Neural cell (in vitro differentiated cells): Measurements from ENCODE around the gene RUNDC3A. TPM values are rescaled to one million over a fixed set of nuclear protein-coding genes. Genes with fewer than 3 reads are reported as not detected.

ENCODE experiments used
- H2AFZ ChIP-seq: fragments of 200-600, 300-800 bp; sonication (generic), shearing (Covaris generic); 2 replicates; pipeline ENCODE4 v1.6.0; 2014; ENCODE audit warnings: low read depth, mild to moderate bottlenecking, antibody characterized with exemption, low read length, moderate library complexity
- H3F3A ChIP-seq: fragments of 200-600 bp; shearing (Covaris generic); 2 replicates; pipeline ENCODE4 v1.6.1; 2016; ENCODE audit warnings: mild to moderate bottlenecking, moderate library complexity, mixed read lengths, antibody characterized with exemption, low read length; ENCODE audit not compliant: insufficient read depth, poor library complexity, severe bottlenecking
- H3K27ac ChIP-seq: fragments of 200-600, 300-800 bp; sonication (generic), shearing (Covaris generic); 2 replicates; pipeline ENCODE4 v1.5.1; 2014; ENCODE audit warnings: mild to moderate bottlenecking, low read length, moderate library complexity
- H3K27me3 ChIP-seq: fragments of 300-800, 200-600 bp; sonication (generic), shearing (Covaris generic); 2 replicates; pipeline ENCODE4 v1.6.0; 2014; ENCODE audit warnings: mild to moderate bottlenecking, low read depth, low read length, moderate library complexity; ENCODE audit not compliant: insufficient read depth
- H3K36me3 ChIP-seq: fragments of 300-800, 200-600 bp; sonication (generic), shearing (Covaris generic); 2 replicates; pipeline ENCODE4 v1.5.1; 2014; ENCODE audit warnings: mild to moderate bottlenecking, antibody characterized with exemption, low read length, moderate library complexity; ENCODE audit not compliant: insufficient read depth
- H3K4me2 ChIP-seq: fragments of 300-800, 200-600 bp; sonication (generic), shearing (Covaris generic); 2 replicates; pipeline ENCODE4 v1.6.0; 2014; ENCODE audit warnings: mild to moderate bottlenecking, low read length
- H3K4me3 ChIP-seq: fragments of 300-800, 200-600 bp; sonication (generic), shearing (Covaris generic); 2 replicates; pipeline ENCODE4 v1.5.1; 2014; ENCODE audit warnings: mild to moderate bottlenecking, low read length, moderate library complexity
- H3K79me2 ChIP-seq: fragments of 200-600 bp; shearing (Covaris generic); replicated peaks from 2 replicates; pipeline ENCODE4 v1.6.0; 2014; ENCODE audit warnings: mild to moderate bottlenecking, low read length, moderate library complexity; ENCODE audit not compliant: insufficient read depth
- H3K9ac ChIP-seq: fragments of 300-800, 200-600 bp; sonication (generic), shearing (Covaris generic); 2 replicates; pipeline ENCODE4 v1.6.1; 2016; ENCODE audit warnings: mild to moderate bottlenecking, low read length, mixed read lengths
- H3K9me2 ChIP-seq: fragments of 200-600 bp; shearing (Covaris generic); 2 replicates; pipeline ENCODE4 v1.6.1; 2016; ENCODE audit warnings: mild to moderate bottlenecking, low read length, mixed read lengths; ENCODE audit not compliant: insufficient read depth
- H3K9me3 ChIP-seq: fragments of 200-600, 300-800 bp; sonication (generic), shearing (Covaris generic); 2 replicates; pipeline ENCODE4 v1.6.1; 2016; ENCODE audit warnings: mild to moderate bottlenecking, mixed run types, low read length, moderate library complexity, mixed read lengths
- H4K20me1 ChIP-seq: fragments of 200-600 bp; shearing (Covaris generic); 2 replicates; pipeline ENCODE4 v1.6.1; 2016; ENCODE audit warnings: mild to moderate bottlenecking, mixed run types; ENCODE audit not compliant: insufficient read depth
- EP300 ChIP-seq: fragments of 450-650 bp; conservative IDR thresholded peaks from 2 replicates; pipeline ENCODE4 v1.6.1; 2014; ENCODE audit warnings: antibody characterized with exemption, mild to moderate bottlenecking, moderate library complexity; ENCODE audit not compliant: poor library complexity, severe bottlenecking
- EZH2 ChIP-seq: fragments of 200-600, 300-800 bp; shearing (Covaris generic), sonication (generic); IDR thresholded peaks from 2 replicates; pipeline ENCODE4 v1.6.1; 2014; ENCODE audit warnings: antibody characterized with exemption, low read length, borderline replicate concordance, mild to moderate bottlenecking; ENCODE audit not compliant: insufficient read depth, poor library complexity, severe bottlenecking
- MXI1 ChIP-seq: fragments of 450-650 bp; conservative IDR thresholded peaks from 2 replicates; pipeline ENCODE4 v1.6.1; 2014; ENCODE audit warnings: antibody characterized with exemption, mild to moderate bottlenecking; ENCODE audit not compliant: poor library complexity, severe bottlenecking
- POLR2AphosphoS5 ChIP-seq: IDR thresholded peaks from 2 replicates; pipeline ENCODE4 v1.6.1; 2012
- RAD21 ChIP-seq: fragments of 450-650 bp; conservative IDR thresholded peaks from 2 replicates; pipeline ENCODE4 v1.6.1; 2014; ENCODE audit warnings: antibody characterized with exemption, mild to moderate bottlenecking, moderate library complexity
- REST ChIP-seq: IDR thresholded peaks from 2 replicates; pipeline ENCODE4 v1.6.1; 2012; ENCODE audit warnings: borderline replicate concordance
- SMC3 ChIP-seq: fragments of 450-650 bp; conservative IDR thresholded peaks from 2 replicates; pipeline ENCODE4 v1.6.1; 2014; ENCODE audit warnings: antibody characterized with exemption, mild to moderate bottlenecking, moderate library complexity; ENCODE audit not compliant: poor library complexity
- TAF1 ChIP-seq: IDR thresholded peaks from 2 replicates; pipeline ENCODE4 v1.6.1; 2012; ENCODE audit warnings: low read depth
- polyA plus RNA-seq: library from polyadenylated mRNA; depleted of rRNA; stranded (reverse); fragments of >200 nt; gene quantifications from 2 replicates; pipeline ENCODE4 v1.2.3, GENCODE V29; 2014
- TF ChIP-seq, protein P1 (sequence below): fragments of 450-650 bp; IDR thresholded peaks from 2 replicates; pipeline ENCODE4 v1.5.1; 2014; ENCODE audit warnings: antibody characterized with exemption, mild to moderate bottlenecking, moderate library complexity; ENCODE audit not compliant: poor library complexity, severe bottlenecking

Gene RUNDC3A
- polyA plus RNA-seq, 1 donor from 2014 or later = 279 TPM

DNA sequence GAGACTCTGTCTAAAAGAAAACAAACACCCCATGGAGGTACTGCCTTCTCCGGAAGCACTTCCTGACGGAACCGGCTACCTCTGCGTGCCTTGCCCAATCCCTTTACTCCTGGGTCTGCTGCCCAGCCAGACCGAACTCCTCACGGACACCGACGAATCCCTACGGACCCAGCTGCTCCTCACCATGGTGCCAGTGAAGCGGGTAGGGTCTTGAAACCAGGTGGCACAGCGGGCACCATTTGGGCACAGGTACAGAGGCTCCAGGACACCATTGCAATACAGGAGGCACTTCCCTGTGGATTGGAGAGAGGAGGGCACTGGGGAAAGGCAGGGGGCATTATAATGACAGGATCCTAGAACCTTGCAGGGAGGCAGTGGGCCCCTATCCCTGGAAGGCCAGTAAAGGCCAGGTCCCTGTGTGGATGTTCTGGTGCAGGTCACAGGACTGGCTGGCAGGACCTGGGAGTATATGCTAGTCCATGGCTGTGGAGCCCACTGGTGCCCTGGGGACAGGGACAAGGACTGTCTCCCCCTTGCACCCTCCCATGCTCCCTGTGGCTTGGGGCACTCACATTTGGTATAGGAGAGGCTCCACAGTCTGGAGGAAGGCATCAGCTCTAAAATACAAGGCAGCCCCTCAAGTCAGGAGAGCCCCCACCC is 14.0 kb downstream of the RUNDC3A start:
- Histone ChIP-seq H3K27ac (no peak overlapping the region), H3K4me3 (no peak overlapping the region)
- TF ChIP-seq, protein P1, sequence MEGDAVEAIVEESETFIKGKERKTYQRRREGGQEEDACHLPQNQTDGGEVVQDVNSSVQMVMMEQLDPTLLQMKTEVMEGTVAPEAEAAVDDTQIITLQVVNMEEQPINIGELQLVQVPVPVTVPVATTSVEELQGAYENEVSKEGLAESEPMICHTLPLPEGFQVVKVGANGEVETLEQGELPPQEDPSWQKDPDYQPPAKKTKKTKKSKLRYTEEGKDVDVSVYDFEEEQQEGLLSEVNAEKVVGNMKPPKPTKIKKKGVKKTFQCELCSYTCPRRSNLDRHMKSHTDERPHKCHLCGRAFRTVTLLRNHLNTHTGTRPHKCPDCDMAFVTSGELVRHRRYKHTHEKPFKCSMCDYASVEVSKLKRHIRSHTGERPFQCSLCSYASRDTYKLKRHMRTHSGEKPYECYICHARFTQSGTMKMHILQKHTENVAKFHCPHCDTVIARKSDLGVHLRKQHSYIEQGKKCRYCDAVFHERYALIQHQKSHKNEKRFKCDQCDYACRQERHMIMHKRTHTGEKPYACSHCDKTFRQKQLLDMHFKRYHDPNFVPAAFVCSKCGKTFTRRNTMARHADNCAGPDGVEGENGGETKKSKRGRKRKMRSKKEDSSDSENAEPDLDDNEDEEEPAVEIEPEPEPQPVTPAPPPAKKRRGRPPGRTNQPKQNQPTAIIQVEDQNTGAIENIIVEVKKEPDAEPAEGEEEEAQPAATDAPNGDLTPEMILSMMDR = no peak
- TF ChIP-seq SMC3 (no peak), EP300 (no peak), REST (no peak), TAF1 (no peak), RAD21 (no peak), POLR2AphosphoS5 (no peak), EZH2 (no peak), MXI1 (no peak)

DNA sequence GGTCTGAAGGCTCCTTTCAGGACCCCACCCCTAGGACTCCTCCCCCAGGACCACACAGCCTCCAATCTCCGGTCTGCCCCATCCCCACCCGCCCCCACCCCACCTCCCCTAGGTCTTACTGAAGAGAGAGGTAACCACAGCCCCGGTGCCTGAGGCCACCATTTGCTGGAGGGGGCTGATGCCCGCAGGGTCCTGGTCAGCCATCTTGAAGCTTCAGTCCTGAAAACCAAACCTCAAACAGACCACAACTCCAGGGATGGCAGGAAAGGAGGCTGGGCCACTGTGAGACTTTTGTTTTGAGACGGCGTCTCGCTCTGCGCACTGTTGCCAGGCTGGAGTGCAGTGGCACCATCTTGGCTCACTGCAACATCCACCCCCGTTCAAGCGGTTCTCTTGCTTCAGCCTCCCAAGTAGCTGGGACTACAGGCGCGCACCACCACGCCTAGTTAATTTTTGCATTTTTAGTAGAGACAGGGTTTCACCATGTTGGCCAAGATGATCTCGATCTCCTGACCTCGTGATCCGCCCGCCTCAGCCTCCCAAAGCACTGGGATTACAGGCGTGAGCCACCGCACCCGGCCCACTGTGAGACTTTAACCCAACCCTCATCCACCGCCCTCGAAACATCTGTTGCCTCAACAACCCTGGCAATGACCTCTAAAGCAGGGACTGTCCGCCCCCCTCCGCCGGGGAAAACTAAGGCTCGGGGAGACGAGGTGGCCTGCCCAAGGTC is 15.1 kb downstream of the RUNDC3A start:
- Histone ChIP-seq H3K4me2 (peak overlapping the region; percentile 78), H3F3A (no peaks in the 10 kb centered on the region), H3K27me3 (peaks cover 7% of the 10 kb centered on the region), H2AFZ (no peak overlapping the region), H3K4me3 (peak overlapping the region; percentile 95), H3K36me3 (no peaks in the 10 kb centered on the region), H3K79me2 (peaks cover 5% of the 10 kb centered on the region), H3K27ac (no peak overlapping the region), H3K9me2 (no peaks in the 10 kb centered on the region), H3K9ac (peak overlapping the region; percentile 69), H4K20me1 (no peaks in the 10 kb centered on the region), H3K9me3 (no peaks in the 10 kb centered on the region)
- TF ChIP-seq, protein P1 = no peak
- TF ChIP-seq REST (no peak), EP300 (no peak), SMC3 (no peak), MXI1 (no peak), TAF1 (no peak)

More for the DNA sequence above, 14.0 kb downstream of the RUNDC3A start:
- H3K36me3 ChIP-seq = peaks cover 9% of the 10 kb centered on the region
- no peaks in the 10 kb centered on the region for H3K9me2 ChIP-seq
- no peaks in the 10 kb centered on the region for H3F3A ChIP-seq
- H3K79me2 ChIP-seq = peaks cover 5% of the 10 kb centered on the region
- H2AFZ ChIP-seq = no peak overlapping the region
- H3K4me2 ChIP-seq = no peak overlapping the region
- H3K27me3 ChIP-seq = peaks cover 7% of the 10 kb centered on the region
- H3K9ac ChIP-seq = no peak overlapping the region
- H3K9me3 ChIP-seq = no peaks in the 10 kb centered on the region
- H4K20me1 ChIP-seq = no peaks in the 10 kb centered on the region
